NCI-H146 (cell line): ENCODE results near the gene PTX4.

Experiments used
- DNase-seq: peaks from one replicate; lab custom pipeline; 2025; lab: John Stamatoyannopoulos, UW

The PTX4 gene

GRCh38 chr16:1524366-1524765 is 35.6 kb upstream of the PTX4 start:
- no peak for DNase-seq

DNA sequence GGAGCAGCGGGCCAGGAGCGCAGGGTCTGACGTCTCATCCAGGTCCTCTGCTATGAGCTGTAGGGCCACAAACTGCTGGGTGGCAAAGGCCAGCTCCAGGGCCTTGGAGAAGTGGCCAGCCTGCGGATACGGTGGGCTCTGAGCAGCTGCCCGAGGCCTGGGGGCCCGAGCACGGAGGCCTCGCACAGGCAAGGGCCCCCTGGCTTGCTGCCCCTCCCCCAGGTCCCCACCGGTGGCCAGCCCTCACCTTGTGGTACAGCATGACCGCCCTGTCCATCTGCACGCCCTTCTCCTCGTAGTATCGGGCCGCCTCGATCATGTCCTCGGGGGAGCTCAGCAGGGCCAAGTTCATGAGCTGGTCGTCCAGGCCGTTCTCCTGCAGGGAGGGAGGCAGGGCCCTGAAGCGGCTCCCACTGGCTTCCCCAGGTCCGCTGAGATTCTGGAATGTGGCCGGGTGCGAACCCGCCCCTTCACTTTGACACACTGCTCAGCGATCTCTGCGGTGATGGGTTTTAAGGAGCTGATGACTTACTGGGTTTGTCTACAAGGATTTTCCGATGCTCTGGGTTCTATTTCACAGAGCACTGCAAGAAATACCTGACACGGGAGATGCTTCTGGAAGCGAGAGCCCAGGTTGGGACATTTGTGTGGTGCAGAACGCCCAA is 35.0 kb upstream of the PTX4 start:
- DNase-seq = no peak

DNA sequence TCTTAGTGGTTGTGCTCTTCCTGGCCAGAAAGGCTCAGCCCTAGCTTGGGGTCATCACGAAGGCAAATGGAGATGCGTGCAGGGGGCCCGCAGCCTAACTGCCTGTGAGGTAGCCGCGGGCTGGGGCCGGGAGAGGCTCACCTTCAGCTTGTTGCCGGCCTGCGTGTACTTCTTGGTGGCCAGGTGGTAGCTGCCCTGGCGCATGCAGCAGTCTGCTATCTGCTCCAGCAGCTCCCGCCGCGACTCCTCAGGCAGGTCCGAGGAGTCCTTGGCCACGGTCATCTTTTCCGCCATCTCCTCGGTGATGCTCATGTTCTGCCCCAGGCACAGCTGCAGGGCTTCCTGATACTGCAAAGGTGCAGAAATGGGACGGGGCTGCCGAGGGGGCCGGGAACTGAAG is 31.7 kb upstream of the PTX4 start:
- no peak for DNase-seq

DNA sequence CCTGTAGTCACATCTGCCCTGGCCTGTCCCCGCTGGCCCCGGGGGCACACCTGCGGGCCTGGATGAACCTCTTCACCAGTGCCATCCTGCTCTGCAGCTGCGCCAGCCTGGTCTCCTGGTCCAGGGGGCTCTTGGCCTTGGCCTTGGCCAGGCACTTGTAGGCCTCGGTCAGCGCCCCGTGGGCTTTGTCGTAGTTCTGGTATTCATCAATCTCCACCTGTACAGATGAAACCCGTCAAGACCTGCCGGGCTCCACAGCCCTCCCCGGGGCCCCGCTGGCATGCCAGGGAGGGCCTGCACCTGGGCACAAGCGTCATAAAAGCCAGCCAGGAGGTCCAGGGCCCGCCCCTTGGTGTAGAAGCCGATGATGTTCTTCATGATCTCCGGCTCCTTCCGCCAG is 31.1 kb upstream of the PTX4 start:
- no peak for DNase-seq

GRCh38 chr16:1518626-1519135 is 29.9 kb upstream of the PTX4 start:
- no peak for DNase-seq

DNA sequence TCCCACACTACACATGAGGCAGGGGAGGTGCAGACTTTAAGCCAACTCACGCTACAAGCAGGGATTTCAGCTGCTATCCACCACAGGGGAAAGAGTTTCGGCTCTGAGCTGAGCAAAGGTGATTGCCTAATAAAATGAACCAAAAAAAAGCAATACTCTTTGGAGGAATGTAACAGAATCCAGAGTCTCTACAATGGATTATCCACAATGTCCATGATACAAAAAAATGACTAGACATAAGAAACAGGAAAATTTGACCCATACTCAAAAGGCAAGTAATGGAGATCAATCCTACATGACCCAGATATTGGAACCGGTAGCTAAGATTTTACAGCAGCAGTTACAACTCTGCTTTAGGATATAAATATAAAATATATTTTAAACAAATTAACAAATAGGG is 25.8 kb upstream of the PTX4 start:
- DNase-seq = no peak

DNA sequence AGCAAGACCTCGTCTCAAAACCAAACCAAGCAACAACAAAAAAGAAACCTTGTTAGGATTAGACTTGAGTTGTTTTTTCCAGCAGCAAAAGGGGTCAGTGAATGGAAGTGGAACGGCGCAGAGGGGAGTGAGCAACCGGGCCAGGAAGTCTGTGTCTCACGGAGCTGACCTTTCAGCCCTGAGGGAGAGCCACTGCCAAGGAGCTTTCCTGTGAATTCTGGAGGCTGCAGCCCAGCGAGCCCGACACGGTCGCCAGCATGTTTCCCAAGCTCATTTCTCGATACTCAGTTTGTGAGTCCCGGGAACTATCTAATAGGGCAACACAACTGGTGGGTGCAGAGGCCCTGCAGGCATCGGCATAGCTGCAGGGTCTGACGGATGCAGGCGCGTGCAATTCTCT is 24.0 kb upstream of the PTX4 start:
- no peak for DNase-seq

GRCh38 chr16:1511662-1512569 is 23.2 kb upstream of the PTX4 start:
- DNase-seq = no peak

- no peak for DNase-seq
Measured at GRCh38 chr16:1510941-1511351, 22.2 kb upstream of the PTX4 start.

DNA sequence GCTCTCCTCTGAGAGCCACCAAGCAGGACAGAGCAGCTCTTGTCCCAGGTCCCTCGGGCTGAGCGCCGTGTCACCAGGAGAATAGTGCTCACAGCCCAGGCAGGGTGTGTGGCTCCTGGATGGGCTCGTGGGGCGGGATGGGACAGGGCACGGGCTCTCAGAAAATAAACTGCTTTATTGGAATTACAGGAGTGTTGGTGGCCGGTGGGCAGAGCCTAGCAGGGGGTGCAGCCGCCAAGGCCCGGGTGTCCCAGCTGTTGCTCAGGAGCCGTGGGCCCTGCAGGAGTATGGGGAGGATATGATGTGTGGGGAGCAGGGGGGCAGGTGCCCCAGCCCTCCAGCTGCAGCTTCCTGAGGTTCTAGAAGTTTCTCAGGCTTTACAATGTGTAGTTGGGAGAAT is 21.5 kb upstream of the PTX4 start:
- no peak for DNase-seq

DNA sequence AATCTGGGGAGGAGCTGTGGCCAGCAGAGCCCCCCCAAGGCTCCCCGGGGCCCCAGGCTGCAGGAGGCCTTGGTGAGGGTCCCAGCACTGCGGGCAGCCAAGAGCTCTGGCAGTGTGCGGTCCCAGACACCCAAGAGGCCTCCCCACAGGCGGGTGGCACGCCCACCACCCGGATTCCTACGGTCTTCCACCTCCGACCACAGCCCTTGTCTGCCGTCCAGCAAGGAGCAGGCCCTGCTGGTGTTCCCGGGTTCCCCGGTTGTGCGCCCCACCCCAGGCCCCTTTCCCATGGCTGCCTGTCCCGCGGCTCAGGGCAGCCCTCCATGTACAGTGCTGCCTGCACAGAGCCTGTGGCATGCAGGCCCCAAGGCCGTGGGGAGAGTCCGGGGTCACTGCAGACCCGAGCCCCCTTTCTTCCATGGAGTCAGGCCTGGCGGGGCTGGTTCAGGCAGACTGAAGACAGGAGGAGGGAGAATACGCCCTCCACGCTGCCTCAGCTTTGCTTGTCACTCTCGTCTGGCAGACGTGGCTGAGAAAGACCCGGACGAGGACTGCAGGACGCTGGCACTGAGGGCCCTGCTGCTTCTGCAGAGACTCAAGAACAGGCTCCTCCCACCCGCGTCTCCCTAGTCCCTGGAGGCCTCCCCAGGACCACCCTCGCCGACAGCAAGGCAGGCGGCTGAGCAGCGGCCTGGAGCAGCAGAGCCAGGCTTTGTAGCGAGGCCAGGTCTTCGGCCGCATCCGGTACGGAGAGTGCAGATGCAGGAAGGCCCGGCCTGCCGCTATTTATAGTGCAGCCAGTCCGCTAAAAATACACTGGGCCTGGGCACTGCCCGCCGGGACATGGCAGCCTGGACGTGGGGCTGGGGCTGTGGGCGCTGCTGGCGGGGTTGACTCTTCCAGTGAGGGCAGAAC is 20.8 kb upstream of the PTX4 start:
- no peak for DNase-seq

GRCh38 chr16:1508494-1509187 is 19.9 kb upstream of the PTX4 start:
- DNase-seq = no peak

DNA sequence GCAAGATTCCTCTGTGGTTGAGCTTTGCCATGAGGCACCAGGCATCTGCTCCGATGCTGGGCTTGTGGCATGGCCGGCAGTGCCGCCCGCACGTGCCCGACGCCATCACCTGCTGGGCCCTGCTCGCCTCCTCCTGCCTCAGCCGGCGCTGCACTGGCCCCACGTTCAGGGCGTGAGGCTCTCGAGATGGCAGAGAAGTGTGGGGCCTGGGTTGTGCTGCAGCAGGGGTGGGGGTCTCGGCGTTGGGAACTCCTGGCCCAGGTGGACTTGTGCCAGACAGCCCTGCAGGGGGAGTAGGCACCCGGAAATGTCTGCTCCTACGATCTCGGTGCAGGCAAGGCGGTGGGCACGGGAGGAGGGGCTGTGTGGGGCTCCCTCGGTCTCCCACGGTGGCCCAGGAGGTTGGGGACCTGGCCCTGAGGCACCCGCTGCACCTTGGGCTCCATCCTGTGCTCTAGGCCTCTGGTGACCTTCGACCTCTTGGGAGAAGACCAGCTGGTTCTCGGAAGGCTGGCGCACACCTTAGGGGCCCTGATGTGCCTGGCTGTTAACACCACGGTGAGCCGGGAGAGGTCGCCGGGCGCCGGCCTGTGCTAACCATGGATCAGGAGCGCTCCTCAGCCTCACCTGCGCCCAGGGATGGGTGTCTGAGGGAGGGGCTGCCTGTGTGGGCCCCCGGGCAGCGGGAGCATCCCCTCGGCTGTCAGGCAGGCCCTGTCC is 17.9 kb upstream of the PTX4 start:
- no peak for DNase-seq

- no peak for DNase-seq
Measured at GRCh38 chr16:1505912-1506311, 17.2 kb upstream of the PTX4 start.

- DNase-seq = no peak
Measured at GRCh38 chr16:1505073-1505844, 16.5 kb upstream of the PTX4 start.

DNA sequence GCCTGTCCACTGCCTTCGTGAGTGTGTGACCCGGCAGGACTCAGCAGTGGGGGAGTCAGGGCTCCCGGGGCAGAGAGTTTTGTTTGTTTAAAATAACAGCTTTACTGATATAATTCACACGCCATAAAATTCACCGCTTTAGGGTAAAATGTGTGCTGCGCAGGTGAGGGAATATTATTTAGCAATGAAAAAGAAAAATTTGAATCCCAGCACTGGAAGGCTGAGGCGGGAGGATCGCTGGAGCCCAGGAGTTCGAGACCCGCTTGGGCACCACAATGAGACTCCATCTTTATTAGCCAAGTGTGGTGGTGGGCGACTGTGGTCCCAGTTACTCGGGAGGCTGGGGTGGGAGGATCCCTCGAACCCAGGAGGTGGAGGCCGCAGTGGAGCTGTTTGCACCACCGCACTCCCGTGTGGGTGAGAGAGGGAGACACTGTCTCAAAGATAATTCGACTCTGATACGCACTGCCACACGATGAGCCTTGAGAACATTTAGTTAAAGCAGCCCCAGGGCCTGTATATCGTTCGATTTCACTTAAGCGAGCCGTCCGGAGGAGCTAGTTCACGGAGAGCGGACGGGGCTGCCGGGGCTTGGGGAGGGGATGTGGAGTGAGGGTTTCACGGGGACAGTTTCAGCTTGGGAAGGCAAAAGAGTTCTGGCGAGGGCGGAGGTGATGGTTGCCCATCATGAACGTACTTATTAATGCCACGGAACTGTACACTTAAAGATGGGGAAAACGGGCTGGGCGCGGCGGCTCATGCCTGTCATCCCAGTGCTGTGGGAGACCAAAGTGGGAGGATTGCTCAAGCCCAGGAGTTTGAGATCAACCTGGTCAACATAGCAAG is 14.6 kb upstream of the PTX4 start:
- DNase-seq = no peak

DNA sequence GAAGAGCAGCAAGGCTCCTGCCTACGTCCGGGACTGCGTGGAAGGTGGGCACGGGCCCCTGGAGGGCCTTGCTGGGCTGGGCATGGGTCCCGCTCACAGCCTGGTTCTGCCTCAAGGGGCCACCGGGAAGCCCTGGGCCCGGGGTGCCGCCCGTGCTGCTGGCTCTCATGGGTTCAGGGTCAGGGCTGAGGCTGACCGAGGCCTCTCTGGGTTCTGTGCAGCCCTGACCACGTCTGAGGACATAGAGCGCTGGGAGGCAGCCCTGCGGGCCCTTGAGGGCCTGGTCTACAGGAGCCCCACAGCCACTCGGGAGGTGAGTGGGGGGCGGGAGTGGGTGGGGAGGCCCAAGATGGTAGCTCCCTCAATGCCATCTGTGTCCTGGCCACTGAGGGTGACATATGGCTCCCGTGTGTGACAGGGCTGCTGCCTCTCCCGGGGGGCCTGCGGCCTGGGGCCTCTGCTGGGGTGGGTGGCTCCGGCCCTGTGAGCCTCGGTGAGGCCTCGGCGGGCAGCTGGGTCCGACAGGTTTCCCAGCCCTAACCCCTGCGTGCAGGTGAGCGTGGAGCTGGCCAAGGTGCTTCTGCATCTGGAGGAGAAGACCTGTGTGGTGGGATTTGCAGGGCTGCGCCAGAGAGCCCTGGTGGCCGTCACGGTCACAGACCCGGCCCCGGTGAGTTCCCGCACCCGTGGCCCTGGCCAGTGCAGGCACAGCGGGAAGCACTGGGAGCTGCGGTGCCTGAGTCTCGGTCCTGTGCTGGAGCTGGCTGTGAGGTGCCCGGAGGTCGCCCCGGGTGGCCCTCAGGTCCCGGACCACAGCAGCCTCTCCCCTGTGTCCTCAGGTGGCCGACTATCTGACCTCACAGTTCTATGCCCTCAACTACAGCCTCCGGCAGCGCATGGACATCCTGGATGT is 13.6 kb upstream of the PTX4 start:
- no peak for DNase-seq

- DNase-seq = no peak
Measured at GRCh38 chr16:1501630-1502029, 12.9 kb upstream of the PTX4 start.
